ENCODE data around the gene PRRG1.
"Not testable (repeated sequence)": the region's sequence is repeated elsewhere in the genome, so short reads cannot be mapped to it uniquely, and the experiment has no call there.

Gene PRRG1

GRCh38 chrX:37380256-37380655 is 31.1 kb downstream of the PRRG1 start:
- no peak for DNase-seq

- DNase-seq: no peak
Observed at GRCh38 chrX:37380924-37381323, 31.8 kb downstream of the PRRG1 start.

- no peak for DNase-seq
Observed at GRCh38 chrX:37383313-37383712, 34.1 kb downstream of the PRRG1 start.

GRCh38 chrX:37388413-37388812 is 39.2 kb downstream of the PRRG1 start:
- DNase-seq: no peak

GRCh38 chrX:37405956-37406355 is 56.8 kb downstream of the PRRG1 start:
- DNase-seq: no peak

- no peak for DNase-seq
Observed at GRCh38 chrX:37407736-37408135, 58.6 kb downstream of the PRRG1 start.

GRCh38 chrX:37409278-37409677 is 60.1 kb downstream of the PRRG1 start:
- DNase-seq: no peak

- DNase-seq: no peak
Observed at GRCh38 chrX:37420185-37420584, 71.0 kb downstream of the PRRG1 start.

GRCh38 chrX:37420756-37421155 is 71.6 kb downstream of the PRRG1 start:
- no peak for DNase-seq

- DNase-seq: no peak
Observed at GRCh38 chrX:37424000-37424429, 74.9 kb downstream of the PRRG1 start.

GRCh38 chrX:37425370-37425769 is 76.2 kb downstream of the PRRG1 start:
- no peak for DNase-seq

GRCh38 chrX:37428962-37429361 is 79.8 kb downstream of the PRRG1 start:
- not testable (repeated sequence) for DNase-seq

GRCh38 chrX:37434362-37434761 is 85.2 kb downstream of the PRRG1 start:
- DNase-seq: no peak

GRCh38 chrX:37437160-37437559 is 88.0 kb downstream of the PRRG1 start:
- no peak for DNase-seq

- no peak for DNase-seq
Observed at GRCh38 chrX:37441377-37441776, 92.2 kb downstream of the PRRG1 start.

- no peak for DNase-seq
Observed at GRCh38 chrX:37445182-37445581, 96.0 kb downstream of the PRRG1 start.

- DNase-seq: no peak
Observed at GRCh38 chrX:37453821-37454220, 104.7 kb downstream of the PRRG1 start.

GRCh38 chrX:37454537-37455285 is 105.5 kb downstream of the PRRG1 start:
- DNase-seq: no peak

GRCh38 chrX:37455381-37455780 is 106.2 kb downstream of the PRRG1 start:
- no peak for DNase-seq

GRCh38 chrX:37460285-37460684 is 111.1 kb downstream of the PRRG1 start:
- DNase-seq: not testable (repeated sequence)

- DNase-seq: no peak
Observed at GRCh38 chrX:37462346-37462745, 113.2 kb downstream of the PRRG1 start.

- no peak for DNase-seq
Observed at GRCh38 chrX:37468124-37468739, 119.1 kb downstream of the PRRG1 start.

- DNase-seq: no peak
Observed at GRCh38 chrX:37470711-37471110, 121.5 kb downstream of the PRRG1 start.

GRCh38 chrX:37472836-37473235 is 123.7 kb downstream of the PRRG1 start:
- no peak for DNase-seq

GRCh38 chrX:37474478-37474877 is 125.3 kb downstream of the PRRG1 start:
- DNase-seq: no peak

All from stimulated activated CD4-positive, alpha-beta T cell treated with anti-CD3 and anti-CD28 coated beads, Interleukin-4, amount 100 ng/mL, for 4 hours (primary cell).